Measurements from ENCODE around the gene IL1R1. TPM values are rescaled to one million over a fixed set of nuclear protein-coding genes. Genes with fewer than 3 reads are reported as not detected.
A peak's percentile ranks its signal among the peaks of the same experiment; 100 is the strongest.

The IL1R1 gene
- total and polyA plus RNA-seq, 10 of the 15 experiments (the other 5 are each of a cell fraction or from before 2014, with no cell fraction given): 0.17 to 13.2 (median 0.53) TPM

GRCh38 chr2:102100371-102101096 lies 42.0 kb upstream of the IL1R1 start:
- Histone ChIP-seq H3K79me2 (ENCODE audit: control insufficient read depth, insufficient read depth, low read length) (no peaks in the 10 kb centered on the region), H3K4me3 (no peak overlapping the region), H3K9me3 (replicated peaks; ENCODE audit: control insufficient read depth, insufficient read depth, low read length) (no peaks in the 10 kb centered on the region; the same call in 1 of the 3 replicates), H3K4me1 (ENCODE audit: control insufficient read depth, insufficient read depth, low read length) (no peaks in the 10 kb centered on the region), H2AFZ (ENCODE audit: control insufficient read depth, low read depth, low read length) (no peak overlapping the region), H3K4me2 (ENCODE audit: control insufficient read depth, insufficient read depth) (no peak overlapping the region), H3K9ac (ENCODE audit: control insufficient read depth, insufficient read depth, low read length) (no peak overlapping the region), H3K36me3 (ENCODE audit: control insufficient read depth in 2 of 2, insufficient read depth in 2 of 2, low read length in 1 of 2) (no peaks in the 10 kb centered on the region), H3K27me3 (replicated peaks in 1 of 2; ENCODE audit: control insufficient read depth in 2 of 2, insufficient read depth in 2 of 2, low read length in 1 of 2) (no peaks in the 10 kb centered on the region), H3K27ac (ENCODE audit: control insufficient read depth, insufficient read depth) (no peak overlapping the region), H4K20me1 (ENCODE audit: control insufficient read depth, insufficient read depth) (no peaks in the 10 kb centered on the region)
- BruUV-seq (replicated peaks): no TSS peak
- in situ Hi-C loops (cut with MboI): no loop called here
- ChIA-PET RAD21 (ENCODE audit: unreplicated experiment) (interaction anchor here (0.6 to 2.1 kb wide), 4 partner anchors 17 to 140 kb away, joined by 3 to 9 read pairs (median 5); no protein-coding TSS in a partner anchor), CTCF (interaction anchor here (0.6 to 1.2 kb wide), 8 partner anchors 15 to 140 kb away, joined by 3 to 5 read pairs (median 3); no protein-coding TSS in a partner anchor), SMC1A (ENCODE audit: uncharacterized antibody, unreplicated experiment) (interaction anchor here (0.7 to 2.8 kb wide), 12 partner anchors 9 to 140 kb away, joined by 3 to 14 read pairs (median 4); no protein-coding TSS in a partner anchor), POLR2A (interaction anchor here (1.0 to 1.5 kb wide), 2 partner anchors 11 to 17 kb away, joined by 3 read pairs; no protein-coding TSS in a partner anchor)
- intact Hi-C loops (cut with micrococcal nuclease; ENCODE audit: unreplicated experiment): loop anchor here (1.0 to 2.0 kb wide), 2 partner anchors 17 to 76 kb away; no protein-coding TSS in a partner anchor
- 19% methylated on average over 5 of the region's 5 CpGs for WGBS (ENCODE audit: insufficient coverage, insufficient replicate concordance, low lambda C conversion rate, missing lambda C conversion rate)
- ATAC-seq: peak; percentile 55
- FAIRE-seq: peak; percentile 75
- DNase-seq (ENCODE audit: low read depth, low spot score): no peak
- TF ChIP-seq MLLT1 (IDR thresholded peaks at IDR 0.05) (0 out of 2 replicates have a peak, but pooled peaks have one; percentile 42), JUNB (IDR thresholded peaks at IDR 0.05) (0 out of 2 replicates have a peak, but pooled peaks have one; percentile 5), USF2 (IDR thresholded peaks at IDR 0.05; ENCODE audit: borderline replicate concordance, low read depth, low read length) (no peak), MAX (IDR thresholded peaks at IDR 0.05; ENCODE audit: low read depth, low read length) (no peak), E2F8 (IDR thresholded peaks at IDR 0.05; ENCODE audit: low read depth, partially characterized antibody) (no peak), FOS (IDR thresholded peaks at IDR 0.05; ENCODE audit: borderline replicate concordance, extremely low read depth, insufficient read length) (no peak), DPF2 (IDR thresholded peaks at IDR 0.05) (peak; percentile 48; the same call in 1 of the 2 replicates), BCL11A (IDR thresholded peaks at IDR 0.05; ENCODE audit: low read depth, low read length) (peak; percentile 84), MTA2 (IDR thresholded peaks at IDR 0.05; ENCODE audit: low read depth) (peak; percentile 65; the same call in 1 of the 2 replicates), RELB (IDR thresholded peaks at IDR 0.05; ENCODE audit: low read depth) (0 out of 2 replicates have a peak, but pooled peaks have one; percentile 21), ATF2 (IDR thresholded peaks at IDR 0.05; ENCODE audit: low read length) (peak; percentile 61), ZNF622 (IDR thresholded peaks at IDR 0.05) (no peak)
